ENCODE measurements around the gene NAALADL2.

GRCh38 chr3:174859756-174860155, 622 bp downstream of the NAALADL2 start:
- TF ChIP-seq POLR2AphosphoS5 (IDR thresholded peaks at IDR 0.05) (no peak), CTCF (IDR thresholded peaks at IDR 0.05) (no peak), EP300 (IDR thresholded peaks at IDR 0.05) (no peak)

Data from upper lobe of left lung (tissue), 4 donors.